ENCODE data around the gene COPS7A.

The COPS7A gene

DNA sequence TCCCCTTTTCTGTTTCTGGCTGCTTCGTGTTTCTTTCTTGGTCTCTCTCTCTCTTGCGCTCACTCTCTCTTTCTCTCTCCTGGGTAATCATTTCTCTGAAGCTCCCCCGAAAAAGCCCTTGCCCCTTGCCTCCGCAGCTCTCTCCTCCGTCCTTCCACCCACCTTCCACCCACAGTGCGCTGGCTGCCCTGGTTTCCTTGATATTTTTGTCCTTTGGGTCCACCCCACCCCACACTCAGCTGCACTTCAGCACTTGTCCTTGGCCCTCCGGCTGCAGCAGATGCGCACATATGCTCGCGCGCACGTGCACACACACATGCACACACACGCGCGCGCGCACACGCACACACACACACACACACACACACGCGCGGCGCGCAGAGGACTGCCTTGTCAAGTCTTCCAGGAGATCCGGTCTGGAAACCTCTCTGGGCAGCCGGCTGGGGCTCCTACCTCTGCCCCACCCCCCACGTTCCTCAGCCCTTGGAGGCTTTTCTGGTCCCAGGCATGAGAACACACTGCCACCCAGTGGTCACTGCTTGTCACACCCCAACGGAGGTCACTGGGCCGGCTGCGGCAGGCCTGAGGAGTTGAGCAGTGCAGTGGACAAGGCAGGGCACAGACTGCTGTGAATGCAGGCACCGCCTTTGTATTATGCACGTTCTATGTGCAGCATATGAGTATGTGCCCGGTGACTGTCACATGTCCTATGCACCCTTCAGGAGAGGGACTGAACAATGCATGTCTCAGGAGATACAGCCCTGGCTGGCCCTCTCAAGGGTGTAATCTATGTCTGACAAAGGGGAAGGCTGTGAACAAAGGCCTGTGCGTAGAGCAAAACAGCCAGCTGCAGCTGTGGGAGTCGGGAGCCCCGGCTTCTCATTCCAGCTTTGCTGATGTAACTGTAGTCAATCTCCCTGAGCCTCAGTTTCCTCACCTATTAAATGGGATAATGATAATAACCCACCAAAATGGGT lies 55.0 kb downstream of the COPS7A start (continued):
- TF ChIP-seq ZNF621 (tag by site-specific recombination; IDR thresholded peaks at IDR 0.05) (no peak), ZNF791 (tag by site-specific recombination; IDR thresholded peaks at IDR 0.05) (no peak), GLIS2 (tag by site-specific recombination; IDR thresholded peaks at IDR 0.05) (peak; percentile 98), ZNF830 (tag by site-specific recombination; IDR thresholded peaks at IDR 0.05; ENCODE audit: low read depth) (no peak), ZNF670 (tag by site-specific recombination; IDR thresholded peaks at IDR 0.05; ENCODE audit: low read depth) (no peak), HOXA7 (CRISPR knock-in tag; IDR thresholded peaks at IDR 0.05; ENCODE audit: borderline replicate concordance) (no peak), ZNF843 (tag by site-specific recombination; IDR thresholded peaks at IDR 0.05) (peak; percentile 85), ZNF514 (tag by site-specific recombination; IDR thresholded peaks at IDR 0.05) (no peak), ZNF768 (tag by site-specific recombination; IDR thresholded peaks at IDR 0.05) (no peak; the same call in 1 of the 2 replicates), ZNF548 (tag by site-specific recombination; IDR thresholded peaks at IDR 0.05) (no peak), ZNF792 (tag by site-specific recombination; IDR thresholded peaks at IDR 0.05) (no peak), ZSCAN16 (tag by site-specific recombination; IDR thresholded peaks at IDR 0.05) (no peak), ZNF10 (tag by site-specific recombination; IDR thresholded peaks at IDR 0.05) (no peak), KLF8 (tag by site-specific recombination; IDR thresholded peaks at IDR 0.05) (peak; percentile 77; the same call in 1 of the 2 replicates), ZBTB8A (tag by site-specific recombination; IDR thresholded peaks at IDR 0.05) (peak; percentile 77), ZSCAN30 (tag by site-specific recombination; IDR thresholded peaks at IDR 0.05) (peak; percentile 87), ZNF571 (tag by site-specific recombination; IDR thresholded peaks at IDR 0.05) (no peak), ZNF623 (tag by site-specific recombination; IDR thresholded peaks at IDR 0.05) (no peak), YY1 (tag by site-specific recombination; IDR thresholded peaks at IDR 0.05) (no peak), ZNF433 (tag by site-specific recombination; IDR thresholded peaks at IDR 0.05; ENCODE audit: low read depth) (no peak), GLIS1 (tag by site-specific recombination; IDR thresholded peaks at IDR 0.05) (peak; percentile 91), ZNF654 (tag by site-specific recombination; IDR thresholded peaks at IDR 0.05; ENCODE audit: low read depth) (peak; percentile 99), ZNF837 (tag by site-specific recombination; IDR thresholded peaks at IDR 0.05) (no peak), ZFP41 (tag by site-specific recombination; IDR thresholded peaks at IDR 0.05; ENCODE audit: borderline replicate concordance) (no peak), ZNF157 (tag by site-specific recombination; IDR thresholded peaks at IDR 0.05) (no peak), ZNF707 (tag by site-specific recombination; IDR thresholded peaks at IDR 0.05) (no peak), KLF16 (tag by site-specific recombination; IDR thresholded peaks at IDR 0.05) (peak; percentile 88), ZNF549 (tag by site-specific recombination; IDR thresholded peaks at IDR 0.05) (no peak), ZNF529 (tag by site-specific recombination; IDR thresholded peaks at IDR 0.05; ENCODE audit: insufficient replicate concordance) (no peak)
- TF ChIP-seq, protein P1, sequence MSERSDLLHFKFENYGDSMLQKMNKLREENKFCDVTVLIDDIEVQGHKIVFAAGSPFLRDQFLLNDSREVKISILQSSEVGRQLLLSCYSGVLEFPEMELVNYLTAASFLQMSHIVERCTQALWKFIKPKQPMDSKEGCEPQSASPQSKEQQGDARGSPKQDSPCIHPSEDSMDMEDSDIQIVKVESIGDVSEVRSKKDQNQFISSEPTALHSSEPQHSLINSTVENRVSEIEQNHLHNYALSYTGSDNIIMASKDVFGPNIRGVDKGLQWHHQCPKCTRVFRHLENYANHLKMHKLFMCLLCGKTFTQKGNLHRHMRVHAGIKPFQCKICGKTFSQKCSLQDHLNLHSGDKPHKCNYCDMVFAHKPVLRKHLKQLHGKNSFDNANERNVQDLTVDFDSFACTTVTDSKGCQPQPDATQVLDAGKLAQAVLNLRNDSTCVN (tag by site-specific recombination; optimal IDR thresholded peaks at IDR 0.05), result peak; percentile 100
- TF ChIP-seq, protein P2, sequence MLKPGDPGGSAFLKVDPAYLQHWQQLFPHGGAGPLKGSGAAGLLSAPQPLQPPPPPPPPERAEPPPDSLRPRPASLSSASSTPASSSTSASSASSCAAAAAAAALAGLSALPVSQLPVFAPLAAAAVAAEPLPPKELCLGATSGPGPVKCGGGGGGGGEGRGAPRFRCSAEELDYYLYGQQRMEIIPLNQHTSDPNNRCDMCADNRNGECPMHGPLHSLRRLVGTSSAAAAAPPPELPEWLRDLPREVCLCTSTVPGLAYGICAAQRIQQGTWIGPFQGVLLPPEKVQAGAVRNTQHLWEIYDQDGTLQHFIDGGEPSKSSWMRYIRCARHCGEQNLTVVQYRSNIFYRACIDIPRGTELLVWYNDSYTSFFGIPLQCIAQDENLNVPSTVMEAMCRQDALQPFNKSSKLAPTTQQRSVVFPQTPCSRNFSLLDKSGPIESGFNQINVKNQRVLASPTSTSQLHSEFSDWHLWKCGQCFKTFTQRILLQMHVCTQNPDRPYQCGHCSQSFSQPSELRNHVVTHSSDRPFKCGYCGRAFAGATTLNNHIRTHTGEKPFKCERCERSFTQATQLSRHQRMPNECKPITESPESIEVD (tag by site-specific recombination; IDR thresholded peaks at IDR 0.05), result no peak
- TF ChIP-seq, protein P3, sequence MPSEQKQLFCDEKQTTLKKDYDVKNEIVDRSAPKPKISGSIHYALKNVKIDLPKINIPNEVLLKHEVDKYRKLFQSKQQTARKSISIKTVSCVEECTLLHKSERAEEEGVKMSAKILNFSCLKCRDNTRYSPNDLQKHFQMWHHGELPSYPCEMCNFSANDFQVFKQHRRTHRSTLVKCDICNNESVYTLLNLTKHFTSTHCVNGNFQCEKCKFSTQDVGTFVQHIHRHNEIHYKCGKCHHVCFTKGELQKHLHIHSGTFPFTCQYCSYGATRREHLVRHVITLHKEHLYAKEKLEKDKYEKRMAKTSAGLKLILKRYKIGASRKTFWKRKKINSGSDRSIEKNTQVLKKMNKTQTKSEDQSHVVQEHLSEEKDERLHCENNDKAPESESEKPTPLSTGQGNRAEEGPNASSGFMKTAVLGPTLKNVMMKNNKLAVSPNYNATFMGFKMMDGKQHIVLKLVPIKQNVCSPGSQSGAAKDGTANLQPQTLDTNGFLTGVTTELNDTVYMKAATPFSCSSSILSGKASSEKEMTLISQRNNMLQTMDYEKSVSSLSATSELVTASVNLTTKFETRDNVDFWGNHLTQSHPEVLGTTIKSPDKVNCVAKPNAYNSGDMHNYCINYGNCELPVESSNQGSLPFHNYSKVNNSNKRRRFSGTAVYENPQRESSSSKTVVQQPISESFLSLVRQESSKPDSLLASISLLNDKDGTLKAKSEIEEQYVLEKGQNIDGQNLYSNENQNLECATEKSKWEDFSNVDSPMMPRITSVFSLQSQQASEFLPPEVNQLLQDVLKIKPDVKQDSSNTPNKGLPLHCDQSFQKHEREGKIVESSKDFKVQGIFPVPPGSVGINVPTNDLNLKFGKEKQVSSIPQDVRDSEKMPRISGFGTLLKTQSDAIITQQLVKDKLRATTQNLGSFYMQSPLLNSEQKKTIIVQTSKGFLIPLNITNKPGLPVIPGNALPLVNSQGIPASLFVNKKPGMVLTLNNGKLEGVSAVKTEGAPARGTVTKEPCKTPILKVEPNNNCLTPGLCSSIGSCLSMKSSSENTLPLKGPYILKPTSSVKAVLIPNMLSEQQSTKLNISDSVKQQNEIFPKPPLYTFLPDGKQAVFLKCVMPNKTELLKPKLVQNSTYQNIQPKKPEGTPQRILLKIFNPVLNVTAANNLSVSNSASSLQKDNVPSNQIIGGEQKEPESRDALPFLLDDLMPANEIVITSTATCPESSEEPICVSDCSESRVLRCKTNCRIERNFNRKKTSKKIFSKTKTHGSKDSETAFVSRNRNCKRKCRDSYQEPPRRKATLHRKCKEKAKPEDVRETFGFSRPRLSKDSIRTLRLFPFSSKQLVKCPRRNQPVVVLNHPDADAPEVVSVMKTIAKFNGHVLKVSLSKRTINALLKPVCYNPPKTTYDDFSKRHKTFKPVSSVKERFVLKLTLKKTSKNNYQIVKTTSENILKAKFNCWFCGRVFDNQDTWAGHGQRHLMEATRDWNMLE (tag by site-specific recombination; conservative IDR thresholded peaks at IDR 0.05; ENCODE audit: low read depth), result no peak
- TF ChIP-seq, protein P4, sequence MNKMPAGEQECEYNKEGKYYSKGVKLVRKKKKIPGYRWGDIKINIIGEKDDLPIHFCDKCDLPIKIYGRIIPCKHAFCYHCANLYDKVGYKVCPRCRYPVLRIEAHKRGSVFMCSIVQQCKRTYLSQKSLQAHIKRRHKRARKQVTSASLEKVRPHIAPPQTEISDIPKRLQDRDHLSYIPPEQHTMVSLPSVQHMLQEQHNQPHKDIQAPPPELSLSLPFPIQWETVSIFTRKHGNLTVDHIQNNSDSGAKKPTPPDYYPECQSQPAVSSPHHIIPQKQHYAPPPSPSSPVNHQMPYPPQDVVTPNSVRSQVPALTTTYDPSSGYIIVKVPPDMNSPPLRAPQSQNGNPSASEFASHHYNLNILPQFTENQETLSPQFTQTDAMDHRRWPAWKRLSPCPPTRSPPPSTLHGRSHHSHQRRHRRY (tag by site-specific recombination; IDR thresholded peaks at IDR 0.05), result no peak
